Parietal lobe (tissue), 2 donors: ENCODE data around the gene WFDC9. TPM values are rescaled to one million over a fixed set of nuclear protein-coding genes. Genes with fewer than 3 reads are reported as not detected.

Experiments used
- small RNA-seq: library from RNA; depleted of rRNA; stranded (forward); fragments of <200 nt; gene quantifications from one replicate; pipeline ENCODE3, GENCODE V24; 2014; ENCODE audit warnings: low replicate concordance
- total RNA-seq: library from RNA; depleted of rRNA; stranded (reverse); fragments of >200 nt; gene quantifications from one replicate; pipeline ENCODE4 v1.2.3, GENCODE V29; 2014

The WFDC9 gene
- total RNA-seq: not detected

GRCh38 chr20:45631184-45631583 lies at the start of gene WFDC9:
Gene WFDC9, minus strand, starts transcription at chr20:45631284. Its CDS starts 21,103 bp downstream, at chr20:45610181.

GRCh38 chr20:45670139-45670538 lies 39.1 kb upstream of the WFDC9 start, which contains the start of gene WFDC11:
Gene WFDC11, minus strand, starts transcription at chr20:45670239. Its CDS starts 19,639 bp downstream, at chr20:45650600.

GRCh38 chr20:45629496-45630100 lies 1.5 kb downstream of the WFDC9 start, which contains the start of gene WFDC10A:
Gene WFDC10A, plus strand, starts transcription at chr20:45629739. Its CDS starts 75 bp downstream, at chr20:45629814.

GRCh38 chr20:45579184-45579583 lies 51.9 kb downstream of the WFDC9 start, which contains the start of gene WFDC8:
Gene WFDC8, minus strand, starts transcription at chr20:45579284. Its CDS starts 37 bp downstream, at chr20:45579247.

Small RNA genes within 50 kb of the gene (small RNA-seq; reads per million reads assigned to genes)
- not detected for gene RNA5SP485

Other genes starting within 250 kb of the WFDC9 start
- 13.1 TPM for gene DBNDD2, start 223.0 kb downstream of the WFDC9 start, total RNA-seq
- gene PIGT, start 215.1 kb downstream of the WFDC9 start, total RNA-seq: 27.2 TPM
- gene WFDC2, start 161.5 kb downstream of the WFDC9 start, total RNA-seq: 4.4 TPM
- not detected for gene SPINT3, start 115.7 kb downstream of the WFDC9 start, total RNA-seq
- gene WFDC6, start 91.8 kb downstream of the WFDC9 start, total RNA-seq: not detected
- gene EPPIN, start 83.9 kb downstream of the WFDC9 start, total RNA-seq: not detected
- gene WFDC8, start 52.0 kb downstream of the WFDC9 start, total RNA-seq: not detected
- gene WFDC10A, start 1.5 kb downstream of the WFDC9 start, total RNA-seq: not detected
- gene WFDC11, start 39.0 kb upstream of the WFDC9 start, total RNA-seq: not detected
- gene WFDC13, start 70.8 kb upstream of the WFDC9 start, total RNA-seq: not detected
- not detected for gene WFDC10B, start 73.7 kb upstream of the WFDC9 start, total RNA-seq
- gene SPINT4, start 91.1 kb upstream of the WFDC9 start, total RNA-seq: not detected
- not detected for gene WFDC3, start 160.6 kb upstream of the WFDC9 start, total RNA-seq
- 10.0 TPM for gene DNTTIP1, start 160.7 kb upstream of the WFDC9 start, total RNA-seq
- 10.6 TPM for gene UBE2C, start 181.4 kb upstream of the WFDC9 start, total RNA-seq
- gene TNNC2, start 196.0 kb upstream of the WFDC9 start, total RNA-seq: not detected
- 21.3 TPM for gene SNX21, start 202.5 kb upstream of the WFDC9 start, total RNA-seq
- gene ACOT8, start 226.1 kb upstream of the WFDC9 start, total RNA-seq: 33.2 TPM
- 14.4 TPM for gene ZSWIM3, start 226.3 kb upstream of the WFDC9 start, total RNA-seq
- 7.8 TPM for gene ZSWIM1, start 249.9 kb upstream of the WFDC9 start, total RNA-seq